Keratinocyte (primary cell): Measurements from ENCODE around the gene FAM53B.

Experiments used
- EZH2 ChIP-seq: IDR thresholded peaks from one replicate; pipeline ENCODE4 v1.6.1; 2012; ENCODE audit warnings: inconsistent platforms, mild to moderate bottlenecking, low read length, moderate library complexity
- TF ChIP-seq, protein P1 (sequence below), 3 experiments: IDR thresholded peaks in 1 of 3; conservative IDR thresholded peaks in 1 of 3; optimal IDR thresholded peaks in 1 of 3; 2 replicates in 2 of 3; 3 replicates in 1 of 3; pipeline versions ENCODE3 to v1.5.1; 2011; ENCODE audit warnings: low read length in 3 of 3, mild to moderate bottlenecking in 3 of 3, moderate library complexity in 2 of 3, control low read depth in 1 of 3, inconsistent platforms in 1 of 3; ENCODE audit not compliant: insufficient read depth in 2 of 3; ENCODE audit errors: extremely low read depth in 1 of 3

DNA sequence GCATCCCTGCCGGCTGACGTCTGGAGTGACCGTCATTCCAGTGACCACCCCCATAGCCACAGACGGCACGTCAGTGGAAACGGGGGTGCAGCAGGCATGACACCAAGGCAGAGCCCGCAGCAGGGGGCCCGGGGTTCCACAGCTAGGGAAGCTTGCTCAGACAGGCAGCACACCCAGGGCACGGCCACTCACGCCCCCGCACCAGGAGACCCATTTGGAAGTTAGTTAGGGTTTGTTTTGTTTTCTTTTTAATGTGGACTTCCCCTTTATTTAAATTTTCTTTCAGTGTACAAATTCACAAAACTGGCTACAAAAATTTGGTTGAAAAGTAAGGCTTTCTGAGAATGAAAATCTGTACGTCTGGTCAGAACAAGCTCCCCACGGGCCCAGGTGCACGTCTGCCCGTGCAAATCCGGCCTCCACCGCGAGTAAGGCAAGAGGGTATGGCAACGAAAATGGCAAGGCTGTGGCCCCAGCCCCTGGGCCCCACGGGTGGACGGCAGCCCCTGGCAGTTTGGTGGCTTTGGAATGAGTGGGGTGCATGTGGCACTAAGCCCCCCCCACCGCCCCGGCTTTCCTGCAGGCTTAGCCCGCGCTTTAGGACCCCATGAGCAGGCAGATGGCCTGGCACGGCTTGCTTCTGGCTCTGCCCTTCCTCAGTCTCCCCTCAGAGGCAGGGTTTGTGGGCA lies 124.2 kb downstream of the FAM53B start:
- TF ChIP-seq, protein P1, sequence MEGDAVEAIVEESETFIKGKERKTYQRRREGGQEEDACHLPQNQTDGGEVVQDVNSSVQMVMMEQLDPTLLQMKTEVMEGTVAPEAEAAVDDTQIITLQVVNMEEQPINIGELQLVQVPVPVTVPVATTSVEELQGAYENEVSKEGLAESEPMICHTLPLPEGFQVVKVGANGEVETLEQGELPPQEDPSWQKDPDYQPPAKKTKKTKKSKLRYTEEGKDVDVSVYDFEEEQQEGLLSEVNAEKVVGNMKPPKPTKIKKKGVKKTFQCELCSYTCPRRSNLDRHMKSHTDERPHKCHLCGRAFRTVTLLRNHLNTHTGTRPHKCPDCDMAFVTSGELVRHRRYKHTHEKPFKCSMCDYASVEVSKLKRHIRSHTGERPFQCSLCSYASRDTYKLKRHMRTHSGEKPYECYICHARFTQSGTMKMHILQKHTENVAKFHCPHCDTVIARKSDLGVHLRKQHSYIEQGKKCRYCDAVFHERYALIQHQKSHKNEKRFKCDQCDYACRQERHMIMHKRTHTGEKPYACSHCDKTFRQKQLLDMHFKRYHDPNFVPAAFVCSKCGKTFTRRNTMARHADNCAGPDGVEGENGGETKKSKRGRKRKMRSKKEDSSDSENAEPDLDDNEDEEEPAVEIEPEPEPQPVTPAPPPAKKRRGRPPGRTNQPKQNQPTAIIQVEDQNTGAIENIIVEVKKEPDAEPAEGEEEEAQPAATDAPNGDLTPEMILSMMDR (optimal IDR thresholded peaks at IDR 0.05 in 1 of 3, IDR thresholded peaks at IDR 0.05 in 1 of 3, conservative IDR thresholded peaks at IDR 0.05 in 1 of 3; ENCODE audit: extremely low read depth in 1 of 3, insufficient read depth in 2 of 3, low read length in 3 of 3), result no peak
- no peak for TF ChIP-seq EZH2
